IPS-NIHi11 (cell line): ENCODE results near the gene ARHGEF7.

Experiments
- DNase-seq: peaks from one replicate; pipeline ENCODE4 v3.0.0; 2012; ENCODE audit warnings: mixed read lengths, low spot score

Gene ARHGEF7

GRCh38 chr13:111201304-111201940 lies 86.3 kb downstream of the ARHGEF7 start:
- no peak for DNase-seq

GRCh38 chr13:111202156-111202621 lies 87.1 kb downstream of the ARHGEF7 start:
- DNase-seq, result peak; percentile 51

DNA sequence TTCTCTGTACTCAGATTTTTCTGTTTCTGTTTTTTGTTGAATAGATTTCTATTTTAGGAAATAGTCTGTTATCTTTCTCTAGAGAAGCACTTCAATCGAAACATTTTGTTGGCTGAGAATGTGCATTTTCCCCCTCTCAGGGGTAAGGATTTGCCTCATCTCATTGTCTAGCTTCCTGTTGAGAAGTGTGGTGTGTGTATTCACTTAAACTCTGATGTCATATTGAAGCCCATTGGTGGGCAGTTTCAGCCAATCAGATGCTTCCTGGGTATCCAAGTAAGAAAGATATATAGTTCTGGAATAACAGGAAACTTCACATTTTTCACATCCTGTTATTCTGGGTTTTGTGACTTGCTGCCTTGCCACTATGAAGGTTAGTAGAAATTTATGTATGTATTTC lies 87.6 kb downstream of the ARHGEF7 start:
- peak; percentile 71 for DNase-seq

DNA sequence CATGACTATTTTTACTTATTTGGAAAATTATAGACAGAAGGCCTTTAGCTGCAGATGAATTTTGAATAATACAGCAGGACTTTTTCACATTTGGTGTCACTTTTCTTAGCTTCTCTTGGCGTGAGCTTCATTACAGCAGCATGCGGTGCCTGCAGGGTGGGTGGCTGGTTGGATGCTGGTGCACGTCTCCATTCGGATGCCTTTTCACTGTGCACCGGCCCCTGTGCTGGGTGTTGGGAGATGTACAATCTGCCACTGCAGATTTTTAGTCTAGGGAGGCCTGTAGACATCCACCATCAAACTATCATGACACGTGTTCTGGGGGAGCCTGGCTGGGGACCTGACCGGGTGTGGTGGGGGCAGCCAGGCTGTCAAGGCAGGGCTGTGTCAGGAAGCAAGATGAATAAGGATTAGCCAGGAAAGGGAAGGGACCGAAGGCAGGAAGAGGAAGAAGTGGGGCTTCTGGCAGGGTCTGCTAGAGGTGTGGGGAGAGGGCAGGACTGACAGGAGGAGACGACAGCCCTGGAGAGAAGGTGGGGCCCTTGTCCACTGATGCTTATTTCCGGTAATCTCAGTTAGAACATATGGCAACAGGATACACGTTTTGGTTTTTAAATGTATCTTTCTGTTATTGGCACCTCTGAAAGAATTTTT lies 88.8 kb downstream of the ARHGEF7 start:
- DNase-seq, result no peak

GRCh38 chr13:111204438-111205177 lies 89.5 kb downstream of the ARHGEF7 start:
- peak; percentile 75 for DNase-seq

DNA sequence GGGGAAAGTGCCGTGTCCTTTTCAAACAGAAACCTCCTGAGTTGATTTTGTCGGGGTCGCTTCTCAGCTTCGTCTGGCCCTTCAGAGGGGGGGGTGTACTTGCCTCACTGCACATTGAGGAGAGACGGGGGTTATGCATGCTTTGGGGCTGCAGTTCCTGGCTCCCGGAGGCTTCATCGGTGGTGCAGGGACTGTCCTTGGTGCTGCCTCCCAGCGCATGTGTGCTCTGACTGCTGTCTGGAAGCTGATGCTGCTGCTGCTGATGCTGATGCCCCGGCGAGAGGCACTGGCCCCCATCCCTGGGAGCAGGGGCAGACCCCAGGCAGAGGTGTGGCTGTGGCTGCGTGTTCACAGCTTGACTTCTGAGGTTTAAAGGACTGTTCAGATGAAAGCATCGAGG lies 91.0 kb downstream of the ARHGEF7 start:
- DNase-seq, result no peak

DNA sequence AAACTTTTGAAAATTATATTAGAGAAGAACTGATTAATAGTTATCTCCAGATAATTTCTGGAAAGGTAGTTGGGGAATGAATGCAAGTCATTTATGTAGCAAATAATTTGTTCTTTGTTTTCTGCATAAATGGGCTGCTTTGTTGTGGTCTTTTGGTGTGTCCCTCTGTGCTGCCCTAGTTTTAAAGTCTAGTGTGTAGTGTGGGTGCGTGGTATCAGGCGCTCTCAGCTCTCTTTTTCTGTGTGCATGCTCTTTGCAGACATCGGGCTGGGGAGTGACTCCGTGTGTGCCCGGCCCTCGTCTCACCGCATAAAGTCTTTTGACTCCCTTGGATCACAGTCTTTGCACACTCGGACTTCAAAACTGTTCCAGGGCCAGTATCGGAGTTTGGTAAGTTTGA lies 94.5 kb downstream of the ARHGEF7 start:
- DNase-seq, result no peak

- DNase-seq, result no peak
Measured at GRCh38 chr13:111210091-111210490, 95.0 kb downstream of the ARHGEF7 start.

DNA sequence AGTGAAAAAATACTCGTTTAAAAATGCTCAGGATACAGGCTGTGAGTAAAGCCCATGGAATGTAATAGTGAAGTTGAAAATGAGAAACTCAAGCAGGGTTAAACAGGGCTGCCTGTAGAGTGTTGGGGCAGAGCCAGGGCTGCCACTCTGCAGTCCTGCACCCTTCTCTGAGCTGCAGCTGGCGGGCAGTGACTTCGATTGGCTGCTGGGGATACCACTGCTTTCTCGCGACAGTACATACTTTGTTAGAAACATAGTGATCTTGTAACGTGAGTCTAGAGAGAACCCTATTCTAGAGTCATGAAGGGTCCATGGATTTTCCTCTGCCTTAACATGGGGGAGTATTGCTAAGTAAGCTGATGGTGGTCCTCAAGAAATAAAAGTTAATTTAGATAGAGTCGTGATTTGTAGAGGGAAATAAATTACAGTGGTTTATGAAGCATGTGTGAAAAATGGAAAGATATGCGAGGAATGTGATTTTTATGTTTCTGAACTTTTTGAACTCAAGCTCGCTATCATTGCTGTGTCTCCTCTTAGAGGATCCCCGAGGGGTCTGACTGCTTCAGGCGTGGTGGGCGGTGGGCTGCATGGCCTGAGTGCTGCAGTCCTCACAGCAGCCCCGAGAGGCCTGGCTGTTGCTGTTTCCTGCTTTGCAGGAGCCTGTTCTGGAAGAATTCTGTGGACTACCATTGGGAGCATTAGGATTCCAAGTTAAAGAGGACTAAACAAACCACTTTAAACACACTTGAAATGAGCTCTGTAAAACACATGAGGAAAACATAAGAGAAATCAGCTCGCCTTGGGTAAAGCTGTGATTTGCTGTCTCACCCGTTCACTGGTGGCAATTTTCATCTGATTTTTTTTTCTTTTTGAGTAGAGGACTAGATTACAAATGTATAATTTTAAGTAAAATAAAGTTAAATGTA lies 95.7 kb downstream of the ARHGEF7 start:
- peak; percentile 56 for DNase-seq

- DNase-seq, result peak; percentile 44
Measured at GRCh38 chr13:111211789-111212516, 96.8 kb downstream of the ARHGEF7 start.

DNA sequence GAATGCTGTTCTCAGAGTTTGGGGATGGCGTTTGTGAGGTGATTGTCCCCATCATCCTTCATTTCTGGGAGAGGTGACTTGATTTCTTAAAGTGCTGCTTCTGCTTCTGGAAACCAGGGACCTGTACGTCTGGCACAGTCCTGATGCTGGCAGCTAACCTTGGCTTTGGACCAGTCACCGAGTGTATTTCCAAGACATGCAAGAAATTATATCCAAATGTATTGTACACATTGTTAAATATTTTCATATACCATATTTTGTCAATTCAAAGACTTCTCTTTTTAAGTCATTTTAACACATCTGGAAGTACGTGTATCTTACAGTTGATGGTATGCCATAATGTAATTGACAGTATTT lies 97.4 kb downstream of the ARHGEF7 start:
- no peak for DNase-seq

GRCh38 chr13:111213964-111214726 lies 99.0 kb downstream of the ARHGEF7 start:
- no peak for DNase-seq

DNA sequence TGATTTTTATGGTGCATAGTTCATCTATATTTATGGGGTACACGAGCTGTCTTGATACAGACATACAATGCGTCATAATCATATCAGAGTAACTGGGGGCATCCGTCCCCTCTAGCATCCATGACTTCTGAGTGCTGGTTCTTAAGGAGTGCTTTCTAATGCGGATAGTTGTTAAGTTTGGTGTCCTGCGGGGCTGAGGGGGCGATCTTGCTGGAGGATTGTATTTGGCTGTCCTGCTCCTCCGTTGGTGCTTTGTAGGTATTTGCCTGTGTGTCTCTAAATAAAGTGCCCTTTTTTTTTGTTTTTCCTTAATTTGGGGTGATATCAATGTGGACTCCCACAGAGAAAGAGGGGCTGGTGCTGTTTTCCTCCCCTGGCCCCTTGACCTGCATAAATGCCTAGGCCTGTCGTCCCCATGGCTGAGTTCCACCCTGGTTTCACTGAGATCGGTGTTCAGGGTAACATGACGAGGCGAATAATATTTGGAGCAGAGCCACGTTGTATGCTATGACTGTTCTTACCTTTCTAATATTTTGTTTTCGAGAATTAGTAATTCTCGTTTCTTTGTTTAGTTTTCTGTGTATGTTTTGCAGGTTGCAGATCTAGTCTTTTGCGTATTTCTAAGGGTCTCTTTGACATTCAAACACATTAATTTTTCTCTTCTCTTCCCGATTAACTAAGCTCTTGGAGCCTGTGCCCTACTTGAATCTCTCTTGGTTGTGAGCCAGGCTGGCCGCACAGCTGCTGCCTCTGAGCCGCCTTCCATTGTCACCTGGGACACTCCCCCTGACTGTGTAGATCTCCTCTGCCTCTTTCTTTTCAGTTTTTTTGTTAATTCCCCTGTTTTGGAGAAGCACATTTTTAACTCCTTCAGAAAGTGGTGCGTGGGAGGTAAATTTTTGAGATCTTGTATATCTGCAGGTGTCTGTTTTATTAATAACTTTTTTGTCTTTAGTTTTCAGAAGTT lies 100.3 kb downstream of the ARHGEF7 start:
- DNase-seq, result no peak

DNA sequence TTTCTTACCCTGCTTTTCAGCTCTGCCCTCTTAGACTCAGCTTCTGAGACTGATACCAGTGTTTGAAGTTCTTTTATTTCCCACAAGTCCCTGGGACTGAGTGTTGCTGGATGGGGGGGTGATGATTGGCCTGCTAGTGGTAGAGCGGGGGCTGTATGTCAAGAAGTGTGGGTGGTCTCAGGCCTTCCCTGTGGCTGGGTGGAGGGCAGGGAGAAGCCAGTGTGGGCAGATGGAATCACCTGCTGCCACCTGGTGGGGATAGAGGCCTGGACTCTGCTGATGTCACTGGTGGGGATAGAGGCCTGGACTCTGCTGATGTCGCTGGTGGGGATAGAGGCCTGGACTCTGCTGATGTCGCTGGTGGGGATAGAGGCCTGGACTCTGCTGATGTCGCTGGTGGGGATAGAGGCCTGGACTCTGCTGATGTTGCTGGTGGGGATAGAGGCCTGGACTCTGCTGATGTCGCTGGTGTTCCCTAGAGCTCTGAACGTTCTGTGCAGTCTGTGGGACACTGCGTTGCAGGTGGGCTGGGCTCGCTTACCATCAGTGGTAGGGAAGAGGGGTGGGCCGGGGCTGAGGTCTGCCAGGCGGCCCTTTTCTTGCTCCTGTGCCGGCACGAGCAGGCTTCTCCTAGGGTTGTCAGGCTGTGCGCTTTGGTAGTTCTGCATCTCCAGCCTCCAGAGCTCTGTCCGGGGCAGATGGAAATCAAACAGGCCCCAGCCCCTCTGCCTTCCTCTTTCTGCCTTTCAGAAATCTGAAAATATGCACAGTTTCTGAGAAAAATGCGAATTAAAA lies 101.3 kb downstream of the ARHGEF7 start:
- DNase-seq, result peak; percentile 55

- DNase-seq, result no peak
Measured at GRCh38 chr13:111217641-111218040, 102.5 kb downstream of the ARHGEF7 start.

- no peak for DNase-seq
Measured at GRCh38 chr13:111219280-111219679, 104.2 kb downstream of the ARHGEF7 start.

- DNase-seq, result no peak
Measured at GRCh38 chr13:111219950-111220349, 104.8 kb downstream of the ARHGEF7 start.

DNA sequence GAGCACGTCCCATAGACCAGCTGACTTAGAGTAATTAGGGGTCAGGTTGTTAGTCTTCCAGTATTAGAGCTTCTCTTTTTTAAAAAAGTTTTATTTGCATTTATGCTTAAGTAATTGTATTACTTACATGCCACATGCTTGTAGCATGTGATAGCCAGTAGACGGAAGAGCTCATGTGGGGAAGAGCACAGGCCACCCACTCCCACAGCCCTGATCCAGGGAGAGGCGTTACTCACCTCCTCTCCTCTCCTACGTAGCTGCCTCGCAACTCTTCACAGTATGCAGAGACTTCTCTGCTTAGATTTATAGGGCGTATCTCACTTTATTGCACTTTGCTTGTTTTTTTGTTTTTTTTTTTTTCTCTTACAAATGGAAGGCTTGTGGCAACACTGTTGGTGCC lies 110.1 kb downstream of the ARHGEF7 start:
- DNase-seq, result no peak
